ENCODE results near the gene KCNC3. TPM values are rescaled to one million over a fixed set of nuclear protein-coding genes. Genes with fewer than 3 reads are reported as not detected.

The KCNC3 gene
- total and polyA plus RNA-seq, 12 donors: 0.17 to 7.3 (median 1.4) TPM

DNA sequence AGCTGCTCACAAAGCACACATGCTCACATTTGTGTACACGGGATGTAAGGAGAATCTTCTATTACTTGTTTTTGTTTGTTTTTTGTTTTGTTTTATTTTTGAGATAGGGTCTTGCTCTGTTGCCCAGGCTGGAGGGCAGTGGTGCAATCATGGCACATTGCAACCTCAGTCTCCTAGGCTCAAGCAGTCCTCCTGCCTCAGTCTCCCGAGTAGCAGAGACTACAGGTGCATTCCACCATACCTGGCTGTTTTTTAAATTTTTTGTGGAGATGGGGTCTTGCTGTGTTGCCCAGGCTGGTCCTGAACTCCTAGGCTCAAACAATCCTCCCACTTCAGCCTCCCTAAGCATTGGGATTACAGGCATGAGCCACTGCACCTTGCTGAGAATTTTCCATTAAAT lies 41.8 kb downstream of the KCNC3 start:
- no peak for DNase-seq
- no peak overlapping the region for H3K4me3 ChIP-seq
- H3K9me3 ChIP-seq (replicated peaks in 1 of 3): peaks cover 0 to 10% (median 3%) of the 10 kb centered on the region in 3 donors
- H3K36me3 ChIP-seq (replicated peaks in 1 of 2): no peaks in the 10 kb centered on the region
- TF ChIP-seq POLR2A (IDR thresholded peaks at IDR 0.05): no peak
- TF ChIP-seq, protein P1, sequence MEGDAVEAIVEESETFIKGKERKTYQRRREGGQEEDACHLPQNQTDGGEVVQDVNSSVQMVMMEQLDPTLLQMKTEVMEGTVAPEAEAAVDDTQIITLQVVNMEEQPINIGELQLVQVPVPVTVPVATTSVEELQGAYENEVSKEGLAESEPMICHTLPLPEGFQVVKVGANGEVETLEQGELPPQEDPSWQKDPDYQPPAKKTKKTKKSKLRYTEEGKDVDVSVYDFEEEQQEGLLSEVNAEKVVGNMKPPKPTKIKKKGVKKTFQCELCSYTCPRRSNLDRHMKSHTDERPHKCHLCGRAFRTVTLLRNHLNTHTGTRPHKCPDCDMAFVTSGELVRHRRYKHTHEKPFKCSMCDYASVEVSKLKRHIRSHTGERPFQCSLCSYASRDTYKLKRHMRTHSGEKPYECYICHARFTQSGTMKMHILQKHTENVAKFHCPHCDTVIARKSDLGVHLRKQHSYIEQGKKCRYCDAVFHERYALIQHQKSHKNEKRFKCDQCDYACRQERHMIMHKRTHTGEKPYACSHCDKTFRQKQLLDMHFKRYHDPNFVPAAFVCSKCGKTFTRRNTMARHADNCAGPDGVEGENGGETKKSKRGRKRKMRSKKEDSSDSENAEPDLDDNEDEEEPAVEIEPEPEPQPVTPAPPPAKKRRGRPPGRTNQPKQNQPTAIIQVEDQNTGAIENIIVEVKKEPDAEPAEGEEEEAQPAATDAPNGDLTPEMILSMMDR (IDR thresholded peaks at IDR 0.05): no peak
- WGBS, 4 donors: 80 to 84% (median 83%) methylated on average over 2 of the region's 2 CpGs
- no peak overlapping the region for H3K27ac ChIP-seq
- intact Hi-C loops (cut with DNase I): no loop called here
- no peaks in the 10 kb centered on the region for H3K4me1 ChIP-seq (replicated peaks in 1 of 2)
- H3K27me3 ChIP-seq: no peaks in the 10 kb centered on the region

- intact Hi-C loops (cut with DNase I): no loop called here
- TF ChIP-seq, protein P1 (IDR thresholded peaks at IDR 0.05): no peak
- no peak for TF ChIP-seq POLR2A (IDR thresholded peaks at IDR 0.05)
- Histone ChIP-seq H3K27ac (no peak overlapping the region), H3K36me3 (replicated peaks in 1 of 2) (no peaks in the 10 kb centered on the region), H3K27me3 (no peaks in the 10 kb centered on the region), H3K4me1 (replicated peaks in 1 of 2) (no peaks in the 10 kb centered on the region), H3K9me3 (replicated peaks in 1 of 3) (peaks cover 0 to 10% (median 3%) of the 10 kb centered on the region in 3 donors), H3K4me3 (no peak overlapping the region)
- 85 to 94% (median 93%) methylated on average over 15 to 18 of the region's 18 CpGs for WGBS, 4 donors
- DNase-seq: no peak
Observed at GRCh38 chr19:50286443-50286842, 42.7 kb downstream of the KCNC3 start.

DNA sequence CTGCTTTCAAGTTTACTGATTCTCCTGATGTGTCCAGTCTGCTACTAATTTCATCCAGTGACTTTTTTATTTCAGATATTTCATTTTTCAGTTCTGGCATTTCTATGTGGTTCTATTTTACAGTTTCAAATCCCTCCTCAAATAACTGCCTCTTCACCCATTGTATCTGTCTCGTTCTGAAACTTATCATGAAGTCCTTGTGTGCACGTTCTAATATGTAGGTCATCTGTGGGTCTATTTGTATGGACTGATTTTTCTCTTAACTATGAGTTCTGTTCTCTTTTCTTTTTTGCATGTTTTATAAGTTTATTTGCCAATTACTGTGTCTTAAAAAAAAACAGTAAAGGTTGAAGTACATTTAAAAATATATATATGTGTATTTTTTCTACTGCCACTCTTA lies 43.3 kb downstream of the KCNC3 start:
- Histone ChIP-seq H3K4me3 (no peak overlapping the region), H3K27ac (no peak overlapping the region), H3K4me1 (replicated peaks in 1 of 2) (no peaks in the 10 kb centered on the region), H3K9me3 (replicated peaks in 1 of 3) (peaks cover 0 to 10% (median 3%) of the 10 kb centered on the region in 3 donors), H3K27me3 (no peaks in the 10 kb centered on the region), H3K36me3 (replicated peaks in 1 of 2) (no peaks in the 10 kb centered on the region)
- DNase-seq: no peak
- intact Hi-C loops (cut with DNase I): no loop called here
- TF ChIP-seq POLR2A (IDR thresholded peaks at IDR 0.05): no peak
- TF ChIP-seq, protein P1 (IDR thresholded peaks at IDR 0.05): no peak
- 73 to 75% (median 74%) methylated on average over 2 of the region's 2 CpGs for WGBS, 4 donors

DNA sequence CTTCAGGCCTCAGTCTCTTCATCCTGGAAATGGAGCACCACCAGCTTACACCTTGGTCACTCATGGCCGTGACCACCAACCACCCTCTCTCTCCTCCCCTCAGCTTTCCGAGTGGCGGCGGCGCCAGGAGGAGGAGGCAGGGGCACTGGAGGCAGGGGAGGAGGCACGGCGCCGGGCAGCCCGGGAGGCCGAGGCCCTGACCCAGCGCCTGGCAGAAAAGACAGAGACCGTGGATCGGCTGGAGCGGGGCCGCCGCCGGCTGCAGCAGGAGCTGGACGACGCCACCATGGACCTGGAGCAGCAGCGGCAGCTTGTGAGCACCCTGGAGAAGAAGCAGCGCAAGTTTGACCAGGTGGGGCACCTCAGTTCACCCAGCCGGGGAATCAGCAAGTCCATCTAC lies 47.7 kb downstream of the KCNC3 start:
- H3K27me3 ChIP-seq: no peaks in the 10 kb centered on the region
- 85 to 92% (median 90%) methylated on average over 6 to 19 of the region's 22 CpGs for WGBS, 4 donors
- no peak for DNase-seq
- H3K36me3 ChIP-seq (replicated peaks in 1 of 2): no peaks in the 10 kb centered on the region
- peaks cover 0 to 10% (median 0%) of the 10 kb centered on the region in 3 donors for H3K9me3 ChIP-seq (replicated peaks in 1 of 3)
- no peak overlapping the region for H3K27ac ChIP-seq
- no peak overlapping the region for H3K4me3 ChIP-seq
- TF ChIP-seq, protein P1 (IDR thresholded peaks at IDR 0.05): no peak
- no peak for TF ChIP-seq POLR2A (IDR thresholded peaks at IDR 0.05)
- H3K4me1 ChIP-seq (replicated peaks in 1 of 2): no peaks in the 10 kb centered on the region
- intact Hi-C loops (cut with DNase I): no loop called here

All from adrenal gland (tissue), 12 donors.